ENCODE results near the gene TLCD2.
"Not testable (repeated sequence)": the region's sequence is repeated elsewhere in the genome, so short reads cannot be mapped to it uniquely, and the experiment has no call there.

The TLCD2 gene, protein sequence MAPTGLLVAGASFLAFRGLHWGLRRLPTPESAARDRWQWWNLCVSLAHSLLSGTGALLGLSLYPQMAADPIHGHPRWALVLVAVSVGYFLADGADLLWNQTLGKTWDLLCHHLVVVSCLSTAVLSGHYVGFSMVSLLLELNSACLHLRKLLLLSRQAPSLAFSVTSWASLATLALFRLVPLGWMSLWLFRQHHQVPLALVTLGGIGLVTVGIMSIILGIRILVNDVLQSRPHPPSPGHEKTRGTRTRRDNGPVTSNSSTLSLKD

DNA sequence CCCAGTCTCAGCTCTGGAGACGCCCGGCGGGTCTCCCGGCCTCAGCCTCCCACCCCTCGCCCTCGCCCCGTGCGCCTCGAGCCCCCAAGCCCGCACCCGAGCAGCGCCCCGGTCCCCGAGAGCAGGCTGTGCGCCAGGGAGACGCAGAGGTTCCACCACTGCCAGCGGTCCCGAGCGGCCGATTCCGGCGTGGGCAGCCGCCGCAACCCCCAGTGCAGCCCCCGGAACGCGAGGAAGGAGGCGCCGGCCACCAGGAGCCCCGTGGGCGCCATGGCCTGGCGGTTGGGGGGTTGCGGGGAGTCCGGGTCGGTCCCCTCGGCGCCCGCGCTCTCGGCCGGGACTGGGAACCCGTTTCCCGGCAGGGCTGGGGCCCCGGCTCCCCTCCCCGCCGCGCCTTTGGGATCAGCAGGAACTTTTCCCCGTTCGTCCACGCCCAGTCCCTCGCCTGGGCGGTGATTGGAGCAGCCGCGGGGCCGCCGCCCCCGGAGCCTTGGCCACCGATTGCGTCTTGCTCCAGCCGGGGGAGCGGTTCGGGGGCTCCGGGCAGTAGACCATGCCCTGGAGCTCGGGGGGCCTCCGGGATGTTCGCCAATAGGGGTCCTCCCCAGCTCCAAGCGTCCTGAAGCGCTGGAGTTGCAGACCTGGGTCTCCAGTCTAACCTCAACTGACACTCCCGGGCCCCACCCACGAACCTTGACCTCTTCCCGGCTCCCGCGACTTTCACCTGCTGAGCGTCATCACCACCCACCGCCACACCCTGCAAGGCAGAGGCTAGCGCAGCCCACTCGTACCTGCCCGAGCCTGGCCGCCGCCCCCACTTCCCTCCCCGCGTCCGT is at the start of gene TLCD2:
Gene TLCD2, minus strand, starts transcription at position 407 of the 836 bp plus-strand sequence. Its CDS starts 135 bp downstream, at position 272.
- DNase-seq (ENCODE audit: low read depth in 3 of 3), result no peak

DNA sequence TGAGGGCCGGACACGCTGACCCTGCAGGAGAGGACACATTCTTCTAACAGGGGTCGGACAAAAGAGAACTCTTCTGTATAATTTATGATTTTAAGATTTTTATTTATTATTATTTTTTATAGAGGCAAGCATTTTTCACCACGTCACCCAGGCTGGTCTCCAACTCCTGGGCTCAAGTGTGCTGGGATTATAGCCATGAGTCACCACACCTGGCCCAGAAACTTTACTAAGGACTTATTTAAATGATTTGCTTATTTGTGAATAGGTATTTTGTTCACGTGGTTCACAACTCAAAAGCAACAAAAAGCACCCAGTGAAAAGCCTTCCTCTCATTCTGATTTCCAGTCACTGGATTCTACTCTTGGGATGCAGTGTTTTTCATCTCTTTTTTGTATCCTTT is 49.4 kb upstream of the TLCD2 start:
- no peak for DNase-seq (ENCODE audit: low read depth in 3 of 3)

DNA sequence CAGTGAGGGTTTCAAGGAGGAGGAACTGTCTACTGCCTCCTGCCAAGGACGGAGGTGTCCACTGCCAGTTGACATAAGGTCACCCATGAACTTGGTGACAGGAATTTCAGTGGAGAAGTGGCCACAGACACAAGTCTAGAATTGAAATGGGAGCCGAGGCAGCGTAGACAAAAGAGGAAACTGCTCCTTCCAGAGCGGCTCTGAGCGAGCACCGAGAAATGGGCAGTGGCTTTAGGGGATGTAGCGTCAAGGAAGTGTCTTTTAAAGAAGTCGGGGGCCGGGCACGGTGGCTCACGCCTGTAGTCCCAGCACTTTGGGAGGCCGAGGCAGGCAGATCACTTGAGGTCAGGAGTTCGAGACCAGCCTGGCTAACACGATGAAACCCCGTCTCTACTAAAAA is 48.6 kb upstream of the TLCD2 start:
- no peak for DNase-seq (ENCODE audit: low read depth in 3 of 3)

DNA sequence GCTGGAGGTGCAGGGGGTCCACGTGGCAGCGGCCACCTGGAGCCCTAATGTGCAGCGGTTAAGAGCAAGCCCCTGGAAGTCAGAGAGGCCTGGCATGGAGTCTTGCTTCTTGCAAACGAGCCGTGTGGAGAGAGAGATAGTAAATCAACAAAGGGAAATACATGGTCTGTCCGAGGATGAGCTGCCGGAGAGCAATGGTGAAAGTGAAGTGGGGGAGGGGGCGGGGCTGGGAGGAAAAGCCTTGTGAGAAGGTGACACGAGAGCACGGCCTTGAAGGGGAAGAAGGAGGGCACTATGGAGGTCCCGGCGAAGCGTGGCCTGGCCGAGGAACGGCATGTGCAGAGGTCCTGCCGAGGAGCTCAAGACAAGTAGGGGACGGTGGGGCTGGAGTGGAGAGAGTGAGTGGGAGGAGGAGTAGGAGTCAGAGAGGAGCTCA is 45.7 kb upstream of the TLCD2 start:
- DNase-seq (ENCODE audit: low read depth in 3 of 3), result no peak

DNA sequence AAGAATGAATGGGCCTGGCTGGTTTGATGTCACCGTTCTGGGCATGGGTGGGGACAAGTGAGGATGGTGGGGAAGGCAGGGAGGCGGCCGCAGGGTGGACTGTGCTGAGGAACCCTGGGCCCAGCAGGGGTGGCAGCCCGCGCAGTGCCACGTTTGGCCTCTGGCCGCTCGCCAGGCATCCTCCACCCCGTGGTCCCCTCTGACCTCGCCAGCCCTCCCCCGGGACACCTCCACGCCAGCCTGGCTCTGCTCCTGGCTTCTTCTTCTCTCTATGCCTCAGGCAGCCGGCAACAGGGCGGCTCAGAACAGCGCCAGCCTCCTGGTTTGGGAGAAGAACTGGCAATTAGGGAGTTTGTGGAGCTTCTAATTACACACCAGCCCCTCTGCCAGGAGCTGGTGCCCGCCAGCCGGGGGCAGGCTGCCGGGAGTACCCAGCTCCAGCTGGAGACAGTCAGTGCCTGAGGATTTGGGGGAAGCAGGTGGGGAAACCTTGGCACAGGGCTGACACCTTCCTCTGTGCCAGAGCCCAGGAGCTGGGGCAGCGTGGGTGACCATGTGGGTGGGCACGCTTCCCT is 45.2 kb upstream of the TLCD2 start:
- DNase-seq (ENCODE audit: low read depth in 3 of 3), result no peak

DNA sequence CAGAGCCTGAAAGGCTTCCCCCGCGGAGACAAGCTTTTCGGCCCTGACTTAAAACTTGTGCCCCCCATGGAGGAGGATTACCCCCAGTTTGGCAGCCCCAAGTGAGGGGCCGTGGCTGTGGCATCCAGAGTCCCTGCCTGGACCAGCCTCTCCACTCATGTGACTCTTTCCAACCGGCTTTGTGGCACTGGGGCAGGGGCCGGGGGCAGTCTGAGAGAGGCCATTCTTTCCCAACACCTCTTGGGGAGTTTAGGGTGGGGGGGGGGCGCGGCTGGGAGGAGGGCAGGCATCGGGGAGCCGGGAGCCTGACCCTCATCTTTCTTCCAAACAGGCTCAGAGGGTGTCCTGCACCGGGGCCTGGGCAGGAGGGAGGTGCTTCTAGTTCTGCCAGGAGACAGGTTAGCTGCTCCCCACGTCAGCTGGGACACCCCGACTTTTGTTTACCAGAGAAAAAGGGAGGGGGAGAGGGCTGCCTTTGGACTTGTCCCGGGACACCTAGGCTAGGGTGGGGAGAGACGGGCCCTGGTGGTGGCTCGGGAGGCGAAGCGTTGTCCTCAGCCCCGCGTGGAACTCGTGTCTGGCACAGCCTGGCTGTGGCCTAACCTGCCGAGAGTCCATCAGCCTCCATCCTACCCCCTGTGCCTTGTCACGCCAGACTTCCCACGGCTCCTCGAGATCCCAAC is 44.4 kb upstream of the TLCD2 start:
- no peak for DNase-seq (ENCODE audit: low read depth in 3 of 3)

DNA sequence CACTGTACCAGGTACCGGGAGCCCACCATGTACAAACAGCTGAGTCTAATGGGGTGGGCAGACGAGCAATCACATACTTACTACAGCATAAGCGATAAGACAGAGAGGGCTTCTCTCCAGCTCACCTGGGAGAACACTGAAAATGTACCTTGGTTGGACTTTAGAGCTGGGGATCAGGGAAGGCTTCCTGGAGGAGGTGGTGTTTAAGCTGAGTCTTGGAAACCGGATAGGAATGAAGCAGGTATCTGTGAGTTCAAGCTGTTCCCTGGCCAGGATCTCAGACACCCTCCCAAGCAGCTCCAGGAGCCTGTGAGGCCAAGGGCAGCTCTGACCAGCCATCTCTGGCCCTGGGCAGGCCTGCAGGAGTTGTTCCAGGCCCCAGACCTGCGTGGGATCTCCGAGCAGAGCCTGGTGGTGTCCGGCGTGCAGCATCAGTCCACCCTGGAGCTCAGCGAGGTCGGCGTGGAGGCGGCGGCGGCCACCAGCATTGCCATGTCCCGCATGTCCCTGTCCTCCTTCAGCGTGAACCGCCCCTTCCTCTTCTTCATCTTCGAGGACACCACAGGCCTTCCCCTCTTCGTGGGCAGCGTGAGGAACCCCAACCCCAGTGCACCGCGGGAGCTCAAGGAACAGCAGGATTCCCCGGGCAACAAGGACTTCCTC is 43.7 kb upstream of the TLCD2 start:
- DNase-seq (ENCODE audit: low read depth in 3 of 3), result no peak

DNA sequence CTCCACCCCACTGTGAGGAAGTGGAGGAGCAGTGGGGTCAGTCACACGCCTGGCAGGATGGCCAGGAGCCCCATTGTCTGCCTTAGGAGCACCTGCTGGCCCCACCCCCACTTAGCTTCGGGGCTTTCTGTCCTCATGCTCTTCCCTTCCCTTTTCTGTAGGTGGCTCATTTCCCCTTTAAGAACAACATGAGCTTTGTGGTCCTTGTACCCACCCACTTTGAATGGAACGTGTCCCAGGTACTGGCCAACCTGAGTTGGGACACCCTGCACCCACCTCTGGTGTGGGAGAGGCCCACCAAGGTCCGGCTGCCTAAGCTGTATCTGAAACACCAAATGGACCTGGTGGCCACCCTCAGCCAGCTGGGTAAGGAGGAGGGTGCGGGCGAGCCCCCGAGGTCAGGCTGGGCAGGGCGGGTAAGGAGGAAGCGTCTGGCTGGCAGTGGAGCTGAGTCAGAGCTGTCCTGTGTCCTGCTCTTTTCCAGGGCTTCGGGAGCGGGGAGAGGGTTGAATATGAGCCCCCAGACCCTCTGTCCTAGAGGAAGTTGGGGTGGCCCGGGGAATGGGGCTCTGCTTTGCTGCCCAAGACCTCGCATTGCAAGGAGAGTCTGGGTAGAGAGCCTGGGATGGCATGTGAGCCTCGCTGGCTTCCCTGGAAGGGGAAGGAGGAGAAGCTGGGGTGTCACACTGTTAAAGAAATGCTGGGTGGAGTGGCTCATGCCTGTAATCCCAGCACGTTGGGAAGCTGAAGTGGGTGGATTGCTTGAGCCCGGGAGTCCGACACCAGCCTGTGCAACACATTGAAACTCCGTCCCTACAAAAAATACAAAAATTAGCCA is 42.5 kb upstream of the TLCD2 start:
- no peak for DNase-seq (ENCODE audit: low read depth in 3 of 3)

DNA sequence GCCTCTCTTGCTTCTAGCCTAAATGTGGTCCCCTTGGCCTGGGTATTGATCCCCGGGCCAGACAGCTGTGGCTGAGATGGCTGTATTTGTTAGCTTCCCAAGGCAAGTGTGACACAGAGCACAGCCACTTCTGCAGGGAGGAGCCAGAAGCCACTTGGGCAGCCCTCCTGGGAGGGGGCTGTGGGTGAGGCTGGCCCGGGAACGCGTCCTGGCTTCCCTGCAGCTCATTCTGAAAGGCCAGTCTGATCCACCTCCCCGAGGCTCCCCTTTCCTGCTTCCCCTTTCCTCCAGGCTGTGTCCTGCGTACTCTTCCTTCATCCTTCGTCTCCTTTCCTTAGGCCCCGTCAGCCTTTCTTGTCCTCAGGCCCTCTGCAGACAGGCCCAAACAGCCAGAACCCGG is 40.5 kb upstream of the TLCD2 start:
- no peak for DNase-seq (ENCODE audit: low read depth in 3 of 3)

DNA sequence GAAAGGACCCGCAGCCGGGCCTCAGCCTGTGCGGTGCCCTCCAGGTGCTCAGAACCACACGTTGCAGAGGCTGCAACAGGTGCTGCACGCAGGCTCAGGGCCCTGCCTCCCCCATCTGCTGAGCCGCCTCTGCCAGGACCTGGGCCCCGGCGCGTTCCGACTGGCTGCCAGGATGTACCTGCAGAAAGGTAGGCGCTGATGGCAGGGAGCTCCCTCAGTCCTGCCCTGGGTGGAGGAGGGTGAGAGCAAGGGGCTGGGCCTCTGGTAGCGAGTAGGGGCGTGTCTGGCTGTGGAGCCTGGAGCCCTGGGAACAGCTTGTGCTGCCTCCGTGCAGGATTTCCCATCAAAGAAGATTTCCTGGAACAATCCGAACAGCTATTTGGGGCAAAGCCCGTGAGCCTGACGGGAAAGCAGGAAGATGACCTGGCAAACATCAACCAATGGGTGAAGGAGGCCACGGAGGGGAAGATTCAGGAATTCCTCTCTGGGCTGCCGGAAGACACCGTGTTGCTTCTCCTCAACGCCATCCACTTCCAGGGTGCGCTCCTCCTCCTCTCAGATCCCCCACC is 36.9 kb upstream of the TLCD2 start:
- no peak for DNase-seq (ENCODE audit: low read depth in 3 of 3)

DNA sequence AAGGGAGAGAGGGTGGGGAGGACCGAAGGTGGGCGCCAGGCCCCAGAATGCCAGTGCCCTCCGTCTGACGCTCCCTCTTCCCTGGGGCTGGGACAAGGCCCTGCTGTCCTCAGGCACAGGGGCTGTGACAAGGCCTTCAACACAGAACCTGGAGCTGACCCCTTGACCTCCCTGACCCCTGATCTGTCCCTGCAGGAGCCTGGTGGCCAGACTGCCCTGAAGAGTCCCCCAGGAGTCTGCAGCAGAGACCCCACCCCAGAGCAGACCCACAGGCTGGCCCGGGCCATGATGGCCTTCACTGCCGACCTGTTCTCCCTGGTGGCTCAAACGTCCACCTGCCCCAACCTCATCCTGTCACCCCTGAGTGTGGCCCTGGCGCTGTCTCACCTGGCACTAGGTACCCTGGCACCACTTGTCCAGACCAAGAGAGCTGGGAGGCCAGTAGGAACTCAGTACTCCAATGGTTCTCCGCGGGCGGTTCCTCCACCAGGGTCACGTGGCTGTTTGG is 35.4 kb upstream of the TLCD2 start:
- DNase-seq (ENCODE audit: low read depth in 3 of 3), result no peak

DNA sequence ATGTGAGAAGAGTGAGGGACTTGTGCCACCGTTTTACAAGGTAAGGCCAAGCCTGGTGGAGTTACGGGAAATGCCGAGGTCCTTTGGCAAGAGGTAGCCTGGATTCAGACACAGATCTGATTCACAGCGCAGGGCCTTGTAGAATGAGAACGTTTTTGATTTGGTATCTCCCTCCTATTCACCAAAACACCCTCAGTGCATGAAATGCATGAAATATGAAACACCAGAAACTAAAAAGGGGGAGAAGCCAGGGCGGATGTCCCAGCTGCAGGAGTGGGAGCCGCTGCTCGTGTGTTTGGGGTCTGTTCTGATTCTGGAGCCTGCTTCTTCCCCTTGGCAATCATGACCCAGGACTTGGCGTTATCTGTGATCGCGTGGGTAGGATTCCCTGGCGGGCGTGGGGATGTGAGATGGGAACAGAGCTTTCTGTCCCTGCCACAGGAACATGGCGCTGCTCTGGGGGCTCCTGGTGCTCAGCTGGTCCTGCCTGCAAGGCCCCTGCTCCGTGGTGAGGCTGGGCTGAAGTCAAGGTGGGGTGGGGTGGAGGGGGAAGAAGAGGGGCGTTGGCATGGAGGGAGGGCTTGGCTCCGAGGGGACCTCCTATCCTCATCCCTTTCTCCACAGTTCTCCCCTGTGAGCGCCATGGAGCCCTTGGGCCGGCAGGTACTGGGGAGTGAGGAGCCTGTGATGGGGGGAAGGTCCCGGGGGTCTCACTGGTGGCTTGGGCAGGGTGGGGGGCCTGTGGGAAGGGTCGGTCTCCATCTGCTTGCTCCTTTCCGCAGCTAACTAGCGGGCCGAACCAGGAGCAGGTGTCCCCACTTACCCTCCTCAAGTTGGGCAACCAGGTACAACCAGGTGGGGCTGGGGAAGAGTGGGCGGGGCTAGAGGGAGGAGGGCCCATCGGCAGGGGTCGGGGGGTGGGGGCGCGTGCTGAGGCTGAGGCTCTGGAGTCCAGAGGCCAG is 34.7 kb upstream of the TLCD2 start:
- no peak for DNase-seq (ENCODE audit: low read depth in 3 of 3)

DNA sequence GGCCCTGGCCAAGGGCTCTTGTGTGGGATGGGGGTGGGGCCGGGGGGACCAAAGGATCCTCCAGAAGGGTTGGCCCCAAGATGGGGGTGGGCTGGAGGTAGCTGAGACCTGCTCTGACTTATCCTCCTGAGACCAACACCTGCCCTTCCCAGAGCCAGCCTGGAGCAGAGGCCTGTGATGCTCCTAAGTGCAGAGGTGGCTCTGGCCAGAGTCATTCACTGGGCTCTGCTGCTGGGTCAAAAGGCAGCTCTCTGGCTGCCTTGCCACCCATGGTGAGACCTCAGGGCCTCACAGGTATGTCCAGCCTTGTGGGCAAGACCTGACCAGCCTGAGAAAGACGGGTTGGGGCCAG is 32.9 kb upstream of the TLCD2 start:
- no peak for DNase-seq (ENCODE audit: low read depth in 3 of 3)

DNA sequence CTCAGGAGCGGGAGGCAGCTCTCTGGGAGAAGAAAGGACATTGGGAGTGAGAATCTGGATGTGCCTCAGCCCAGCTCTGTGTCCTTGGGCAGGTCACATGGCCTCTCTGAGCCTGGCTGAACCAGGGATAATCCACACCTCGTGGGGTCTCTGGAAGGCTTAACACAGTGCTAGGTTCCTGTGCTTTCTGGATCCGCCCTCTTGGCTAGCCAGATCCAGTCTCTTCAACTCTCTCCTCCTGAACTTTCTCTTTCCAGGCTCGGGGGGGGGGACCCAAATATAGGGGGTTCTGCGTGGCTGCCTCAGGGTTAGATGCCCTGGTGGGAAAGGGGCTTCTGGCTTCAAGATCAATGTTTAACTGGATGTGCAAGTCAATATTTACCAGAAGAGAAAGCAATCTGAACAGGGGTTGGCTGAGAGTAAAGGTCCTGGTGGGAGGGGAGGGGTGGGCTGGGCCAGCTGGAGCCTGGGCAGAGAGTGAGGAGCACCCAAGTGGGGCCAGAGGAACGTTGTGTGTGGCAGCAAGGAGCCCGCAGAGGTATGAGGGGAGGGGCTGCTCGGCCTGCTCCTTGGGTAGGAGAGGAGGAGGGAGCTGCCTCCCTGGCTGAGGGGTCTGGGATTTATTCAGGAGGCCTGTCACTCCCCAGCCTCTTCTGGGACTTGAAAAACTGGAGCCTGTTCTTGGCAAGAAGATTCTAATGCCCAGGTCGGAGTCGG is 32.4 kb upstream of the TLCD2 start, which contains the start of gene SERPINF2:
Gene SERPINF2, plus strand, starts transcription at position 501 of the 717 bp plus-strand sequence. CDS start 2,125 bp downstream, outside the sequence.
- no peak for DNase-seq (ENCODE audit: low read depth in 3 of 3)

DNA sequence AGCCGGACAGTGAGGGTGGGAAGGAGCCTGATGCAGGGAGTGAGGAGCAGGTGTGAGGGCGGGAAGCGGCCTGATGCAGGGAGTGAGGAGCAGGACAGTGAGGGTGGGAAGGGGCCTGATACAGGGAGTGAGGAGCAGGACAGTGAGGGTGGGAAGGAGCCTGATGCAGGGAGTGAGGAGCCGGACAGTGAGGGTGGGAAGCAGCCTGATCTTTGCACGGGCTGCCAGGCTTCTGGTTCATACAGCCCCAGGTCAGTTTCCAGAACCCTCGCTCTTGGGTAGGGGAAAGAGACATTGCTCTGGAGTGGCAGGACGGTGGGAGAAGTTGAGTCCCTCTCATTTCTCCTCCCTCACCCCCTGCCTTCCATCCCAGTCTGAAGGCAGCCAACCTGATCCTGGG is 31.7 kb upstream of the TLCD2 start:
- not testable (repeated sequence) for DNase-seq (ENCODE audit: low read depth in 3 of 3)

DNA sequence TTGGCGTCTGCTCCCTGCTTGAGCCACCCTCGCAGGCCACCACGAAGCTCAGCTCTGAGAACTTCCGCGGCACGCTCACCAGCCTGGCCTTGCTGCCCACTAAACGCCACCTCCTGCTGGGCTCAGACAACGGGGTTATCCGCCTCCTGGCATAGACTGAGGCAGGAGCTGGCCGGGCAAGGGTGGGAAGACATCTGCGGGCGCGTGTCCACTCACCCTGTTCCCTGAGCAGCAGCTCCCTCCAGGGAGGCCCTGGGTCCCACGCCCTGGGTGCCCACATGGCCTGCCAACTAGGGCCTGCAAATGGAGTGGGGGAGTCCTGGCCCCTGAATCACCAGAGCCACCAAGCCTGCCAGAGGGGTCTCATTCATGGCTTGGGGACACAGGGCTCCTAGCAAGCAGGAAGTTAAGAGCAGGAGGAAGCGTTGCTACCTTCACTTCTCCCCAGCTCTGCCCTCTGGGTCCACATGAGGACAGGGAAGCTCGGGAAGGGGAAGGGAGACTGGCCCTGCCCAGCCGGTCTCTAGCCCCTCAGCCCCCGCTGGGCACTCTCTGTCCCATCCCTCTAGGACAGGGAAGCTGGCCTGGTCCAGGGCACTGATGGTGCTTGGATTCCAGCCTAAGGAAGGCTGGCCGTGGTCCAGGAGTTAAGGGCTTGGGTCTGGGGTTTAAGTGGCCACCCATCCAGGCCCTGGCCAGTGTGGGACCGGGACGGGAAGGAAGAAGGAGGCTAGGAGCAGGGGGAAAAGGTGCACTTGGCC is 27.5 kb upstream of the TLCD2 start:
- no peak for DNase-seq (ENCODE audit: low read depth in 3 of 3)
